Mesothelial cell of epicardium (in vitro differentiated cells): ENCODE data around the gene SSC5D. TPM values are rescaled to one million over a fixed set of nuclear protein-coding genes. Genes with fewer than 3 reads are reported as not detected.
A peak's percentile ranks its signal among the peaks of the same experiment; 100 is the strongest.

ENCODE experiments used
- DNase-seq, 2 experiments: peaks; one replicate each; pipeline ENCODE4 v3.0.0; 2021; ENCODE audit warnings: low spot score in 2 of 2; ENCODE audit not compliant: unreplicated experiment in 2 of 2
- H3K27ac Mint-ChIP-seq: 2 replicates; pipeline ENCODE4 v1.8.0; 2021; ENCODE audit warnings: mixed read lengths
- H3K27me3 Mint-ChIP-seq: 2 replicates; pipeline ENCODE4 v1.8.0; 2021; ENCODE audit warnings: low read depth, mixed read lengths
- H3K36me3 Mint-ChIP-seq: 2 replicates; pipeline ENCODE4 v1.8.0; 2021; ENCODE audit warnings: mixed read lengths
- H3K4me1 Mint-ChIP-seq: 2 replicates; pipeline ENCODE4 v1.8.0; 2021; ENCODE audit warnings: mixed read lengths
- H3K4me3 Mint-ChIP-seq: 2 replicates; pipeline ENCODE4 v1.8.0; 2021; ENCODE audit warnings: mild to moderate bottlenecking, moderate library complexity, mixed read lengths
- H3K9me3 Mint-ChIP-seq: 2 replicates; pipeline ENCODE4 v1.8.0; 2021; ENCODE audit warnings: mixed read lengths
- total RNA-seq: library from RNA; stranded (reverse); gene quantifications from 3 replicates; pipeline ENCODE4 v1.2.1, GENCODE V29; 2021
- TF ChIP-seq, protein P1 (sequence below): fragments of 200-600 bp; sonication (generic); IDR thresholded peaks from one replicate; pipeline ENCODE4 v1.5.0; 2021; ENCODE audit warnings: antibody characterized with exemption; ENCODE audit not compliant: unreplicated experiment

SSC5D gene
- total RNA-seq, 1 donor from 2014 or later, result 7.0 TPM

DNA sequence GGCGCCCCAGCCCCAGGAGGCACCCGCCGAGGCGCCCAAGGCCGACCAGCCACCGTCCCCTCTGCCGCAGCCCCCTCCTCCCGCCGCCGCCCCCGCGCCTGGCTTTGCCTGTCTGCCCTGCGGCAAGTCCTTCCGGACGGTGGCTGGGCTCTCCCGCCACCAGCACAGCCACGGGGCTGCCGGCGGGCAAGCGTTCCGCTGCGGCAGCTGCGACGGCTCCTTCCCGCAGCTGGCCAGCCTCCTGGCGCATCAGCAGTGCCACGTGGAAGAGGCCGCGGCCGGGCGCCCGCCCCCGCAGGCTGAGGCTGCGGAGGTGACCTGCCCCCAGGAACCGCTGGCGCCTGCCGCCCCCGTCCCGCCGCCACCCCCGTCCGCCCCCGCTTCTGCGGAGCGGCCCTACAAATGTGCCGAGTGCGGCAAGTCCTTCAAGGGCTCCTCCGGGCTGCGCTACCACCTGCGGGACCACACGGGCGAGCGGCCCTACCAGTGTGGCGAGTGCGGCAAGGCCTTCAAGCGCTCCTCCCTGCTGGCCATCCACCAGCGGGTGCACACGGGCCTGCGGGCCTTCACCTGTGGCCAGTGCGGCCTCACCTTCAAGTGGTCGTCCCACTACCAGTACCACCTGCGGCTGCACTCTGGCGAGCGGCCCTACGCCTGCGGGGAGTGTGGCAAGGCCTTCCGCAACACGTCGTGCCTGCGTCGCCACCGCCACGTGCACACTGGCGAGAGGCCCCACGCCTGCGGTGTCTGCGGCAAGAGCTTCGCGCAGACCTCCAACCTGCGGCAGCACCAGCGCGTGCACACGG, 5.9 kb upstream of the SSC5D start:
- Mint-ChIP-seq H3K4me3 (no peak overlapping the region), H3K9me3 (no peaks in the 10 kb centered on the region), H3K4me1 (peaks cover 26% of the 10 kb centered on the region), H3K27ac (no peak overlapping the region), H3K36me3 (no peaks in the 10 kb centered on the region), H3K27me3 (no peaks in the 10 kb centered on the region)
- TF ChIP-seq, protein P1, sequence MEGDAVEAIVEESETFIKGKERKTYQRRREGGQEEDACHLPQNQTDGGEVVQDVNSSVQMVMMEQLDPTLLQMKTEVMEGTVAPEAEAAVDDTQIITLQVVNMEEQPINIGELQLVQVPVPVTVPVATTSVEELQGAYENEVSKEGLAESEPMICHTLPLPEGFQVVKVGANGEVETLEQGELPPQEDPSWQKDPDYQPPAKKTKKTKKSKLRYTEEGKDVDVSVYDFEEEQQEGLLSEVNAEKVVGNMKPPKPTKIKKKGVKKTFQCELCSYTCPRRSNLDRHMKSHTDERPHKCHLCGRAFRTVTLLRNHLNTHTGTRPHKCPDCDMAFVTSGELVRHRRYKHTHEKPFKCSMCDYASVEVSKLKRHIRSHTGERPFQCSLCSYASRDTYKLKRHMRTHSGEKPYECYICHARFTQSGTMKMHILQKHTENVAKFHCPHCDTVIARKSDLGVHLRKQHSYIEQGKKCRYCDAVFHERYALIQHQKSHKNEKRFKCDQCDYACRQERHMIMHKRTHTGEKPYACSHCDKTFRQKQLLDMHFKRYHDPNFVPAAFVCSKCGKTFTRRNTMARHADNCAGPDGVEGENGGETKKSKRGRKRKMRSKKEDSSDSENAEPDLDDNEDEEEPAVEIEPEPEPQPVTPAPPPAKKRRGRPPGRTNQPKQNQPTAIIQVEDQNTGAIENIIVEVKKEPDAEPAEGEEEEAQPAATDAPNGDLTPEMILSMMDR, result no peak
- DNase-seq, result no peak

DNA sequence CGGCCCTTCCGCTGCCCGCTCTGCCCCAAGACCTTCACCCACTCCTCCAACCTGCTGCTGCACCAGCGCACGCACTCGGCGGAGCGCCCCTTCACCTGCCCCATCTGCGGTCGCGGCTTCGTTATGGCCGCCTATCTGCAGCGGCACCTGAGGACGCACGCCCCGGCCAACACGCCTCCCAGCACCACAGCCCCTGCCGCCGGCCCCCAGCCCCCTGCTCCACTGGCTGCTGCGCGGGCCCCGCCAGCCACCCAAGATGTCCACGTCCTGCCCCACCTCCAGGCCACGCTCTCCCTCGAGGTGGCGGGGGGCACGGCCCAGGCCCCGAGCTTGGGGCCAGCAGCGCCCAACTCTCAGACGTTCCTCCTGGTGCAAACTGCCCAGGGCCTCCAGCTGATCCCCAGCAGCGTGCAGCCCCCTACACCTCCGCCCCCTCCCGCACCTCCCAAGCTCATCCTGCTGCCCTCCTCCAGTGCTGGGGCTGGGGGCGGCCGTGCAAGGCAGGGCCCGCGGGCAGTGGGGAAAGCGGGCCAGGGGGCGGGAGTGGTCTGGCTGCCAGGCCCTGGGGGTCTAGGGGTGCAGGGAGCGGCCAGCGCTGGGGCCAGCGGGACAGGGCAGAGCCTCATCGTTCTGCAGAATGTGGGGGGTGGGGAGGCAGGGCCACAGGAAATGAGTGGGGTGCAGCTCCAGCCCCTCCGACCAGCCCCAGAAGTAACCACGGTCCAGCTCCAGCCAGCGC, 5.1 kb upstream of the SSC5D start:
- TF ChIP-seq, protein P1, result no peak
- no peak overlapping the region for H3K4me3 Mint-ChIP-seq
- H3K4me1 Mint-ChIP-seq, result peaks cover 25% of the 10 kb centered on the region
- no peaks in the 10 kb centered on the region for H3K36me3 Mint-ChIP-seq
- H3K27me3 Mint-ChIP-seq, result no peaks in the 10 kb centered on the region
- H3K9me3 Mint-ChIP-seq, result no peaks in the 10 kb centered on the region
- no peak overlapping the region for H3K27ac Mint-ChIP-seq
- DNase-seq, result no peak

DNA sequence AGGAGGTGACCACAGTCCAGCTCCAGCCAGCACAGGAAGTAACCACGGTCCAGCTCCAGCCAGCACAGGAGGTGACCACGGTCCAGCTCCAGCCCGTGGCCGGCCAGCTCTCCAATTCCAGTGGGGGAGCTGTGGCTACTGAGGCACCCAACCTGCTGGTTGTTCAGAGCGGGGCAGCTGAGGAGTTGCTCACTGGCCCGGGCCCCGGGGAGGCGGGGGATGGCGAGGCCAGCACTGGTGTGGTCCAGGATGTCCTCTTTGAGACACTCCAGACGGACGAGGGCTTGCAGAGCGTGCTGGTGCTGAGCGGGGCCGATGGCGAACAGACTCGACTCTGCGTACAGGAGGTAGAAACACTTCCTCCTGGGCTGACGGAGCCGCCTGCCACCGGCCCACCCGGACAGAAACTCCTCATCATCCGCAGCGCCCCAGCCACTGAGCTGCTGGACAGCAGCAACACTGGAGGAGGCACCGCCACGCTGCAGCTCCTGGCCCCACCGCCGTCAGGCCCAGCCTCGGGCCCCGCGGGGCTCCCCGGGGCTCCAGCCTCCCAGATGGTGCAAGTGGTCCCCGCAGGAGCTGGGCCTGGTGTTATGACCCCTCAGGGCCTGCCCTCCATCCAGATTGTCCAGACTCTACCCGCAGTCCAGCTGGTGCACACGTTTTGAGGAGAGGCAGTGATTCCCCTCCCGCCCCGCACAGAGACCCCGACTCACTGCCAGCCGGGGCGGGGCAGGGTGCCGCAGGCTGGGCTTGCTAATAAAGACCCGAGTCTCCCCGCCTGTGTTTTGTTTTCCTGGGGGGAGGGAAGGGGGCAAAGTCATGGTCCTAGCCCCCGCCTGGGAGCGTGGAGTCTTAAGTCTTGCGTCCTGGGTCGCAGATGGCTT, 4.3 kb upstream of the SSC5D start:
- H3K4me1 Mint-ChIP-seq, result peaks cover 21% of the 10 kb centered on the region
- no peaks in the 10 kb centered on the region for H3K27me3 Mint-ChIP-seq

DNA sequence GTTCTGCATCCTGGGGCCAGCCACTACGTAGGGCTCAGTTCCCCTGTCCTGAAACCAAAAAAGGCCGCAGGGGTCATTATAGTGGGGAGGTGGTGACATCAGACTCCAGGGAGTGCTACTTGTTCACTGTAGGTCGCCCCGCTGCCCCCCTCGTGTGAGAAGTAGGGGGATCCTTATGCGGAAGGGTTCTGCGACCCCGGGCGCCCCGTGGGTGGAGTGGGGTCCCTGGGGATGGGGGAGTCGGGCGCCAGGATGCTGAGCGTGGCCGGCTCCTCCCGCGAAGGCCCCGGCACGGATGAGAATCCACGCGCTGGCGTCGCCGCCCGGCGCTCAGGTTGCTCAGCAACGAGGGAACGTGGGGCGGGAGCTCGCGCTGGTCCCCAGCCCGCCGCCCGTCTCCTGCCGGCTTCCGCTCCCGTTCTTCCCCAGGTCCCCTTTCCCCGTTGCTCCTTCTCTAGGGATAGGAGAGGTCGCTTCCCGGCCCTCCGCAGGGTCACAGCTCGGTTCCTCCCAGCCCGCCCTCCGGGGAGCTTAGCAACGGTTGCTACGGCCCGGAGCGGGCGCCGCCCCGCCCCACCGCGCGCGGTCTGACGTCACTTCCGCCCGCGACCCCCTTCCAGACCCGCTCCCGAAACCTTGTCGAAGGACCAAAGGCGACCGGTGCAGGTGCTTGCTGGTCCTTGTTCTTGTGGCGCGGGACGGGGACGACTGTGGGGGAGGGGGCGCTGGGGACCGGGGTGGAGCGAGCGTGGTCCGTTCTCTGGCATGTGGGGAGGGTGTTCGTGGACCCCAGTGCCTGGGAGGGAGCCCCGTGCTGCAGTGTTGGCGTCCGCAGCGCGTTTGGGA, 3.4 kb upstream of the SSC5D start, which contains the start of gene NAT14:
TSS of gene NAT14 (plus strand) at position 596 of the 846 bp plus-strand sequence. CDS start 521 bp downstream, outside the sequence.
- H3K9me3 Mint-ChIP-seq, result no peaks in the 10 kb centered on the region
- H3K27me3 Mint-ChIP-seq, result no peaks in the 10 kb centered on the region
- H3K36me3 Mint-ChIP-seq, result no peaks in the 10 kb centered on the region
- TF ChIP-seq, protein P1, result no peak
- peak; percentile 64 to 86 for DNase-seq
- H3K27ac Mint-ChIP-seq, result peak within 1 kb of the TSS; percentile 80
- peak within 1 kb of the TSS; percentile 80 for H3K4me3 Mint-ChIP-seq
- peaks cover 21% of the 10 kb centered on the region for H3K4me1 Mint-ChIP-seq

More for the DNA sequence above, 4.3 kb upstream of the SSC5D start:
- H3K9me3 Mint-ChIP-seq, result no peaks in the 10 kb centered on the region
- TF ChIP-seq, protein P1, result no peak
- no peak overlapping the region for H3K27ac Mint-ChIP-seq
- peak overlapping the region; percentile 80 for H3K4me3 Mint-ChIP-seq
- no peak for DNase-seq
- H3K36me3 Mint-ChIP-seq, result no peaks in the 10 kb centered on the region
